SK-N-MC (cell line): ENCODE results near the gene FAM9A.

Source experiments
- DNase-seq: peaks from one replicate; pipeline ENCODE4 v3.0.0-alpha.2; 2011; ENCODE audit warnings: low read depth, low spot score
- H3K27ac ChIP-seq: fragments of 200-600 bp; sonication (generic); 2 replicates; pipeline ENCODE4 v1.5.1; 2016; ENCODE audit warnings: mixed run types
- H3K36me3 ChIP-seq: fragments of 200-600 bp; sonication (generic); 2 replicates; pipeline ENCODE4 v1.6.1; 2017; ENCODE audit warnings: antibody characterized with exemption, low read length, mixed read lengths; ENCODE audit not compliant: insufficient read depth
- H3K4me3 ChIP-seq: fragments of 200-600 bp; sonication (generic); 2 replicates; pipeline ENCODE4 v1.5.1; 2016
- H3K9ac ChIP-seq: fragments of 200-600 bp; sonication (generic); 2 replicates; pipeline ENCODE4 v1.8.0; 2017; ENCODE audit warnings: mixed run types, mixed read lengths; ENCODE audit not compliant: insufficient read length
- H3K9me3 ChIP-seq: fragments of 200-600 bp; sonication (generic); 2 replicates; pipeline ENCODE4 v1.6.1; 2017; ENCODE audit warnings: low read depth, mild to moderate bottlenecking, antibody characterized with exemption, low read length, moderate library complexity, mixed read lengths
- EZH2 ChIP-seq: fragments of 200-600 bp; sonication (generic); IDR thresholded peaks from one replicate; pipeline ENCODE4 v1.6.1; 2017; ENCODE audit warnings: antibody characterized with exemption
- FOXP2 ChIP-seq: optimal IDR thresholded peaks from 2 replicates; pipeline ENCODE3; 2011; ENCODE audit warnings: mild to moderate bottlenecking, moderate library complexity; ENCODE audit not compliant: insufficient read depth; ENCODE audit errors: extremely low read length, control extremely low read depth
- POLR2AphosphoS5 ChIP-seq: IDR thresholded peaks from 2 replicates; pipeline ENCODE4 v1.6.1; 2012; ENCODE audit warnings: mild to moderate bottlenecking, low read depth, low read length, borderline replicate concordance

Gene FAM9A

GRCh38 chrX:8755813-8756212, 45.4 kb downstream of the FAM9A start:
- no peak for DNase-seq
- Histone ChIP-seq H3K9me3 (no peaks in the 10 kb centered on the region), H3K27ac (no peak overlapping the region), H3K9ac (no peak overlapping the region), H3K36me3 (no peaks in the 10 kb centered on the region), H3K4me3 (no peak overlapping the region)
- TF ChIP-seq POLR2AphosphoS5 (no peak), EZH2 (no peak), FOXP2 (no peak)

- Histone ChIP-seq H3K4me3 (no peak overlapping the region), H3K36me3 (no peaks in the 10 kb centered on the region), H3K9ac (no peak overlapping the region), H3K9me3 (no peaks in the 10 kb centered on the region), H3K27ac (no peak overlapping the region)
- TF ChIP-seq FOXP2 (no peak), POLR2AphosphoS5 (no peak), EZH2 (no peak)
- no peak for DNase-seq
Observed at GRCh38 chrX:8755116-8755515, 46.1 kb downstream of the FAM9A start.

- Histone ChIP-seq H3K36me3 (no peaks in the 10 kb centered on the region), H3K4me3 (no peak overlapping the region), H3K9me3 (no peaks in the 10 kb centered on the region), H3K27ac (no peak overlapping the region), H3K9ac (no peak overlapping the region)
- TF ChIP-seq EZH2 (no peak), POLR2AphosphoS5 (no peak), FOXP2 (no peak)
- DNase-seq, result no peak
Observed at GRCh38 chrX:8749697-8750096, 51.5 kb downstream of the FAM9A start.

- peak; percentile 16 for DNase-seq
- Histone ChIP-seq H3K4me3 (no peak overlapping the region), H3K36me3 (no peaks in the 10 kb centered on the region)
Observed at GRCh38 chrX:8748855-8749254, 52.3 kb downstream of the FAM9A start.

GRCh38 chrX:8743126-8743732, 58.0 kb downstream of the FAM9A start:
- Histone ChIP-seq H3K36me3 (no peaks in the 10 kb centered on the region), H3K27ac (no peak overlapping the region), H3K9ac (no peak overlapping the region), H3K9me3 (no peaks in the 10 kb centered on the region), H3K4me3 (no peak overlapping the region)
- TF ChIP-seq POLR2AphosphoS5, result no peak
- TF ChIP-seq EZH2, result no peak
- TF ChIP-seq FOXP2, result no peak
- no peak for DNase-seq

More at GRCh38 chrX:8748855-8749254, 52.3 kb downstream of the FAM9A start:
- Histone ChIP-seq H3K9me3 (no peaks in the 10 kb centered on the region), H3K9ac (no peak overlapping the region), H3K27ac (no peak overlapping the region)
- TF ChIP-seq POLR2AphosphoS5 (no peak), EZH2 (no peak), FOXP2 (no peak)

- Histone ChIP-seq H3K27ac (no peak overlapping the region), H3K4me3 (no peak overlapping the region), H3K9ac (no peak overlapping the region), H3K9me3 (no peaks in the 10 kb centered on the region), H3K36me3 (no peaks in the 10 kb centered on the region)
- no peak for TF ChIP-seq POLR2AphosphoS5
- TF ChIP-seq FOXP2, result no peak
- no peak for TF ChIP-seq EZH2
- DNase-seq, result no peak
Observed at GRCh38 chrX:8741981-8742380, 59.2 kb downstream of the FAM9A start.
